ENCODE measurements around the gene PHC3.
"Not testable (repeated sequence)": the region's sequence is repeated elsewhere in the genome, so short reads cannot be mapped to it uniquely, and the experiment has no call there.

Gene PHC3

DNA sequence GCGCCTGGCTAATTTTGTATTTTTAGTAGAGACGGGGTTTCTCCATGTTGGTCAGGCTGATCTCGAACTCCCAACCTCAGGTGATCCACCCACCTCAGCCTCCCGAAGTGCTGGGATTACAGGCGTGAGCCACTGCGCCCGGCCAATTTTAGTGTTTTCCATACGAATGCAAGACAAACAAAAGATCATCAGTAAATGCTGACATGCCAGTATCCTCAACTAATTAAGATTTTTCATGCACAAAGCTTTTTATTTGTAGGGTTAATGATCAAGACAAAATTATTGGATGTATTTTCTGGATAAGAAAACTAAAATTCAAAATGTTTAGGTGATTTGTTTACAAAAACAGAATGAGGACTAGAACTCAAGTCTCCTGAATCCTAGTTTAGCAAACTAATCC, 67.4 kb downstream of the PHC3 start:
- DNase-seq: not testable (repeated sequence)

GRCh38 chr3:170111147-170111771, 70.3 kb downstream of the PHC3 start:
- DNase-seq: no peak

- DNase-seq: no peak
These were observed 71.8 kb downstream of the PHC3 start for GRCh38 chr3:170109579-170110293.

DNA sequence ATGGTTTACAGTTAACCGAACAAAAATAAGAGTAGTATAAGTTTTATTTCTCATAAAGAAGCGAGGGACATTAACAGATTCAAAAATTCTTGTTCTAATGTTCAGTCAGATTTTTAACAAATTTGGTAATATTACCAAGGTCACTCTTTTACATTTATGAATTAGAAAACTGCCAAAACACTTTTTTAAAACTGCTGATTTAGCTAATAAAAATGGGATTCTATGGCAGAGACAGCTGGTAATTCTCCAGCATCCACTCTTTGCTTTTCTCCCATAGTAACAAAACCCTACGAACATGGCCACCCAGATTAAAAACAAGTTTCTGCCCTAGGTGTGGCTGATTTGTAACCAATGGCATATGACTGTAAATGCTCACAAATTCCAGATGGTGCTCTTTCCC, 72.6 kb downstream of the PHC3 start:
- DNase-seq: no peak

- no peak for DNase-seq
These were observed 73.6 kb downstream of the PHC3 start for GRCh38 chr3:170107941-170108340.

DNA sequence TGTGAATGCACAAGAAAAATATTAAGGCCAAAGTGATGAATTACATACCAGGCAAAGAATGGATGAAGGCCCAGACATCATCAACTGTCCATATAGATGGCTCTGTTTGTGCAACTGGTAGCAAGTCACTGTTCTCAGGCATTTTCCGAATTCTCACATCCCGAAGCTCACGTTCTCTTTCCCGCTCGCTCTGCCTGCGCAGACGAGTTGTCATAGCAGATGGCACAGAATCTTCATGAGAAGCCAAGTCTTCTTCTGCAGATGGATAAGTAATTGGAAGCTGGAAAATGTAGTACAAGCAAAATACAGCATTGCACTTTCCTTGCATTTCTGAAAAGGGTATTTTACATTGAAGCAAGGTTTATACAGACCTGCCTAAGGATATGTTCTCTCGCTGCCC, 79.1 kb downstream of the PHC3 start:
- no peak for DNase-seq

DNA sequence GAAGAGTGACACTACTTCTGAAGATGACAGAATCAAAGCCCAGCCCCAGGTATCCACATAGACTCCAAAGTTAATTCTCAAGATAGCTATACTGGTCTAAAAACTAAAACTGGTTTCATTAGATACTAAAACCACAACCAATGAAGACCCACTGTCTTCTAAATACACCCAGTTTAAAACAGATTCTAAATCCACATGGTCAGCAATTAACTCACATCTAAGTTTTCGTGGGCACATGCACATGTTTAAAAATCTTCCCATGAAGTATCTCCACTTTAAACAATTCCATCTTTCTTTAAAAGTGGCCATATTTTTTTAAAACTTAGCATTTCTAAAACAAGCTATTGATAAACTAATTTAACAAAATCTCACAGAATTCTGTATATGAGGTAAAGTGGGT, 80.6 kb downstream of the PHC3 start:
- DNase-seq: no peak

DNA sequence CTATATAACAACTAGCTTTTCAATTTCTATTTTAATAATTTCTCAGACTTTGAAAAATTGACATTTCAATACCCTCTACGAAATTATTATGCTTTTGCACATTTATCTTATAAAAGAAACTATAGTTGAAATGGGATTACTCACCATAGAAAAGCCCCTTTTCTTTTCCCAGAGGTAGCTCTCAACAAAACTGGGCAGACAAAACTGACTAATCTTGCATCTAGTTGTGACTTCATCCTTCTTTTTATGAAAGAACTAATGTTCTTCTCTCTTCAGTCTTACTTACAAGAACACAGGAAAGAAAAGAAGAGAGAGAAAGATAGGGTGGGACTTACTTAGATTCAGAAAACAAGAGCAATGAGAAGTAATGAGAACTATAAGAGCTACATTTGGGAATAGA, 82.8 kb downstream of the PHC3 start:
- no peak for DNase-seq

DNA sequence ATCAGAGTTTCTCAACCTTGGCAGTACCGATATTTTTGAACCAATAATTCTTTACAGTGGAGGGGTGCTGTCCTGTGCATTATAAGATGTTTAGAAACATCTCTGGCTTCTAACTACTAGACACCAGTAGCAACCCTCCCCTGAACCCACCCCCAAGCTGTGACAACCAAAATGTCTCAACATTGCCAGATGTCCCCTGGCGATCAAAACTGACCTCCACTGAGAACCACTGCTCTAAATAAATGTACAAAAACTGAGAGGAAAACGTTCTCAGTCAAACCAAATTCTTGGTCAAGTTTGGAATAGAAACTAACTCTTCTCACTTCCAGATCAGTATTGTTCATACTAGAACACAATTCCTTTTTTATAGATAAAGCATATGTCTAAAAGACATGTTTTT, 85.2 kb downstream of the PHC3 start:
- DNase-seq: no peak

DNA sequence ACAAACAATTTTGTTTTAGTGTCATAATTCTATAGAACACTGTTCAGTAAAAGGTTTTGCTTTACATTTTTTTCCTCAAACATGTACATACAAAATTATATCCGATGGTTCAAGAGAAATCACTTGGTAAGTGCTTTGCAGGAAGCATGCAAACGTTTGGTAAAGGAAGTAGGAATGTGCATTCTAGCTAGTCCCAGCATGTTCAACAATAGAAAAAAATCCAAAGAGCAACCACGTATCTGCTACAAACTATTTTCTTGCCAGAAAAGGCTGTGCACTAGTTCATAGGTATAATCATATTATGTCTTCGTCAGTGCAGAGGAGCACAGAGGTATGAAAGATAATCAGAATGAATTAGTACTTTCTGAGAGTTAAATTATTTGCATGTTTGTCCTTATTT, 85.8 kb downstream of the PHC3 start:
- DNase-seq: no peak

- DNase-seq: no peak
These were observed 88.6 kb downstream of the PHC3 start for GRCh38 chr3:170092907-170093306.

DNA sequence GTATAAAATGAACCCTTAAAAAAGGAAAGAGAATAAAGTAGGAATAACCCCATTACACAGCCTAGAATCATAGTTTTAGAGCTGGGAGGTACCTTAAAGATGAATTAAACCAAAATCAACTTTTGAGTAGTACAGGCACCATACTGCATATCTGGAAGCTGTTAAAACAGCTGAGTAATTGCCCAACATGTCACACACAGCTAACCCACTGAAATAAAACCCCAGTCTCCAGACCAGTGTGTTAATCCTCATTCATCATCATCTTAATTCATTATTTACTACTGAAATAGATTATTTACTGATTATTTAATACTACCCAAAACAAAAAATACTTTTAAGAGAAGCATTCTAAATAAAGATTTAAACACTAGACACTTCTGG, 90.9 kb downstream of the PHC3 start:
- DNase-seq: no peak

DNA sequence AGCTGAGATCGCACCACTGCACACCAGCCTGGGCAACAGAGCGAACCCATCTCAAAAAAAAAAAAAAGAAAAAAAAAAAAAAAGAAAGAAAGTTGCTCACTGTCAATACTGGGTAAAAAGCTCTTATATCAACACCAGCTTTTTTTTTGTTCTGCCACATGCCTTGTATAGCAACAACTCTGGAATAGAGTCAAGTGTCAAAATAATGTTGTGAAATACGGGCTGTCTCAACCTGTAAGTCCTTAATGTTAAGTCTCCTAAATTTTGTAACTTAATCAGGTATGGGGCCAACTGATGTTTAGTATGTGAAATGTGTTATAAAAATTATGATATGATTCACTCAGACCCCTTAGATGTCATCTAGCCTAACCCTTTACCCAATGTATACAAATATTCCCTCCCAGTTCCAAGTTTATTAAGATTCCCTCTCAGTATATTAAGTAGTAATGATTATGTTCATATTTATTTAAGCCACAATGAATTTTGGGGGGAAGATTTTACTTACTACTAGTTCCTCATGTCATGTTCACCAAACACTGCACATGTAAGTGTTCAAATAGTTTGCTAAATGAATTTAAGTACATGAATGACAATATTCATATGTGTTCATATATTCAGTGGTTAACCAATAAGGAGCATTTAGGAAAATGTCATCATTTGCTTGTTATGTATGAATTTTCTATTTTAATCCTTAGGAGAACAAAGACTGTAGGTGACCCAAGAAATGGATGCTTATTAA, 91.5 kb downstream of the PHC3 start:
- no peak for DNase-seq

- DNase-seq: no peak
These were observed 96.1 kb downstream of the PHC3 start for GRCh38 chr3:170085396-170085795.

DNA sequence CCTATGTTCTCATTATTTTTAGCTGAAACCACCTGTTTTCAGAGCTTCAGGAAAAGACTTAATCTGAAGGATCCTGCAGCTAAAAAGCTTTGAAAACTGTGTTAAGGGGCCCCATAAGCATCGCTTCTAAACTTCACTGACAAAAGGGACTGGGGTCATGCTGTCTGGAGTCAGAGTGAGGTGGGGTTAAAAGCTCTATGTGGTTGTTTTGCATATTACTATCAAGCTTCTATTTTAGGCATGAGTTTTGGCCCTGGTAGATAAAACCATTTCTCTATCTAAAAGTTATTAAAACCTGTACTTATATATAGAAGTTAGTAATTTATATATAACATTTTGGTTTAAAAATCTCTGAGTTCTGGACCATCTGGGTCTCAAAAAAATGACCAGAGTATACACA, 98.2 kb downstream of the PHC3 start:
- DNase-seq: no peak

- DNase-seq: no peak
These were observed 100.3 kb downstream of the PHC3 start for GRCh38 chr3:170081079-170081741.

DNA sequence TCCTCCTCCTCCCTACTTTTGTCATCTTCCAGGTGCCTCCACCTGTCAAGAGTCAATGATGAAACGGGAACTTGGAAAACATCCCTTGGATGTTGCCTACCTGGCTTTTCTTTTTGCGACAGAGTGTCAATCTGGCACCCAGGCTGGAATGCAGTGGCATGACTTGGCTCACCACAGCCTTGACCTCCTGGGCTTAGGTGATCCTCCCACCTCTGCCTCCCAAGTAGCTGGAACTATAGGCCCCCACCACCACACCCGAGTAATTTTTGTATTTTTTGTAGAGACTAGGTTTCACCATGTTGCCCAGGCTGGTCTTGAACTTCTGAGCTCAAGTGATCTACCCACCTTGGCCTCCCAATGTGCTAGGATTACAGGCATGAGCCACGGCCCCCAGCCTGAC, 100.9 kb downstream of the PHC3 start:
- no peak for DNase-seq

GRCh38 chr3:170079536-170080165, 101.9 kb downstream of the PHC3 start:
- no peak for DNase-seq

DNA sequence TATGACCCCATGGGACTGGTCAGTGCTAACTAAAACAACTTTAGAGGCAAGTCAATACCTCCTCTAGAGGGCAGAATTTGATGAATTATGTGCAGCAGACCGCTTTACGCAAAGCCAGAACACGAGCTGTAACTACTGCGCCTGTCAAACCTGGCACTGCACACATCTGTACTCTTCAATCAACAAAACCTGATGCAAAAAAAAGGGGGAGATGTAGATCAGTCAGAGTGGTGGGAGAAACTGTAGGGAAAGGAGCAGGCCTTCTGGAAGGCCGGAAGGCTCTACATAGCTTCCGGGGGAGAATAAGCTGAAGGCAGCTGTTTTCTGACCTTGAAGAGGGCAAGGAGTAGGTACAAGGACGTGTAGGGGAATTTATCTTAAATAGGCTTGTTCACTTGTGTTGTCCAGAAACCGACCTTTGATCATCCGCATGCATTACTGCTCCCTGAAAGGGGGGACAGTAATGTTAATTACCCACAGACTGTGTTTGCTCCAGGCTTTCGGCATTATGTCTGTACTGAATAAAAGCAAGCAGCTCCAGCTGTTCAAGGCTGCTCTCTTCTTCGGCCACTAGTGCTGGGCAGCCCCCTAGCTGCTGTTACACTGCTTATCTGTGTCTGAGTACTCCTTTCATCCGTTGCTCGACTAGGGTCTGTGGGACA, 102.8 kb downstream of the PHC3 start:
- DNase-seq: no peak

GRCh38 chr3:170077361-170077760, 104.2 kb downstream of the PHC3 start:
- DNase-seq: no peak

- no peak for DNase-seq
These were observed 104.8 kb downstream of the PHC3 start for GRCh38 chr3:170076715-170077238.

GRCh38 chr3:170075441-170076091, 106.0 kb downstream of the PHC3 start:
- DNase-seq: no peak
